ENCODE measurements around the gene GNAL.
A peak's percentile ranks its signal among the peaks of the same experiment; 100 is the strongest.
"Not testable (repeated sequence)": the region's sequence is repeated elsewhere in the genome, so short reads cannot be mapped to it uniquely, and the experiment has no call there.

Gene GNAL

GRCh38 chr18:11818486-11819203 is 129.6 kb downstream of the GNAL start:
- no peak for DNase-seq

- DNase-seq, result no peak
Measured at GRCh38 chr18:11819938-11820337, 130.9 kb downstream of the GNAL start.

GRCh38 chr18:11820697-11821096 is 131.6 kb downstream of the GNAL start:
- DNase-seq, result no peak

GRCh38 chr18:11821208-11821607 is 132.1 kb downstream of the GNAL start:
- DNase-seq, result no peak

- DNase-seq, result no peak
Measured at GRCh38 chr18:11821643-11822237, 132.7 kb downstream of the GNAL start.

- DNase-seq, result no peak
Measured at GRCh38 chr18:11823545-11823944, 134.5 kb downstream of the GNAL start.

- no peak for DNase-seq
Measured at GRCh38 chr18:11826836-11827235, 137.8 kb downstream of the GNAL start.

- no peak for DNase-seq
Measured at GRCh38 chr18:11828786-11829432, 139.8 kb downstream of the GNAL start.

- DNase-seq, result no peak
Measured at GRCh38 chr18:11830585-11830984, 141.5 kb downstream of the GNAL start.

GRCh38 chr18:11831921-11832320 is 142.9 kb downstream of the GNAL start:
- DNase-seq, result no peak

GRCh38 chr18:11834772-11835171 is 145.7 kb downstream of the GNAL start:
- DNase-seq, result no peak

- no peak for DNase-seq
Measured at GRCh38 chr18:11839556-11839955, 150.5 kb downstream of the GNAL start.

- DNase-seq, result no peak
Measured at GRCh38 chr18:11840493-11840892, 151.4 kb downstream of the GNAL start.

GRCh38 chr18:11842562-11842961 is 153.5 kb downstream of the GNAL start:
- no peak for DNase-seq

- no peak for DNase-seq
Measured at GRCh38 chr18:11844436-11844835, 155.4 kb downstream of the GNAL start.

- no peak for DNase-seq
Measured at GRCh38 chr18:11845654-11846053, 156.6 kb downstream of the GNAL start.

GRCh38 chr18:11847811-11848210 is 158.7 kb downstream of the GNAL start:
- no peak for DNase-seq

GRCh38 chr18:11849279-11849678 is 160.2 kb downstream of the GNAL start:
- DNase-seq, result no peak

GRCh38 chr18:11849841-11850634 is 161.0 kb downstream of the GNAL start:
- DNase-seq, result peak; percentile 44

GRCh38 chr18:11850821-11851145 is 161.7 kb downstream of the GNAL start:
- DNase-seq, result peak; percentile 66

- peak; percentile 98 for DNase-seq
Measured at GRCh38 chr18:11851146-11851805, 162.2 kb downstream of the GNAL start, which contains the start of gene CHMP1B. CHMP1B (plus strand) TSS chr18:11851413; CDS start chr18:11851512, 99 bp downstream.

GRCh38 chr18:11851806-11852337 is 162.8 kb downstream of the GNAL start:
- DNase-seq, result peak; percentile 58

GRCh38 chr18:11854554-11854953 is 165.5 kb downstream of the GNAL start:
- DNase-seq, result not testable (repeated sequence)
